B cell (primary cell): ENCODE measurements around the gene TMEM17. TPM values are rescaled to one million over a fixed set of nuclear protein-coding genes. Genes with fewer than 3 reads are reported as not detected.
"Not testable (repeated sequence)": the region's sequence is repeated elsewhere in the genome, so short reads cannot be mapped to it uniquely, and the experiment has no call there.

Experiments used
- ATAC-seq: fragments of 200-7000 bp; cut with Tn5 transposase; one replicate; pipeline ENCODE4 v1.10.0; 2021; ENCODE audit warnings: low read depth, mild to moderate bottlenecking, moderate number of reproducible peaks, moderate library complexity
- CTCF ChIA-PET: fragments of 350-600 bp; sonication (Branson Sonifier 250); formaldehyde crosslinking; loops from one replicate; lab custom pipeline; 2021; ENCODE audit warnings: antibody characterized with exemption, inconsistent platforms; lab: Charles Lee
- POLR2A ChIA-PET: fragments of 350-600 bp; sonication (Branson Sonifier 250); formaldehyde crosslinking; loops from one replicate; lab custom pipeline; 2021; ENCODE audit warnings: antibody characterized with exemption; lab: Charles Lee
- DNase-seq: peaks from one replicate; pipeline ENCODE4 v3.0.0; 2013
- H2AFZ ChIP-seq: 2 replicates; pipeline ENCODE4 v1.6.1; 2012; ENCODE audit warnings: mild to moderate bottlenecking, low read depth, low read length; ENCODE audit not compliant: insufficient read depth, poor library complexity, severe bottlenecking
- H3K27ac ChIP-seq, 2 donors: 1 replicate in 1 of 2; 2 replicates in 1 of 2; pipeline ENCODE4 v1.5.1; 2012 to 2013; ENCODE audit warnings: low read length in 2 of 2, mild to moderate bottlenecking in 2 of 2, moderate library complexity in 1 of 2
- H3K27me3 ChIP-seq, 4 experiments: fragments of 200-600 bp in 1 of 4; sonication (generic) in 1 of 4; replicated peaks in 1 of 4; 1 replicate in 2 of 4; 2 replicates in 2 of 4; pipeline versions ENCODE4 v1.6.1 to v1.7.0; 2013 to 2016; ENCODE audit warnings: low read length in 3 of 4, mild to moderate bottlenecking in 2 of 4, mixed read lengths in 1 of 4, moderate library complexity in 1 of 4; ENCODE audit not compliant: insufficient read depth in 4 of 4, control insufficient read depth in 3 of 4; ENCODE audit errors: control extremely low read depth in 1 of 4
- H3K36me3 ChIP-seq, 2 experiments: replicated peaks in 1 of 2; 1 replicate in 1 of 2; 2 replicates in 1 of 2; pipeline versions ENCODE4 v1.6.1 to v1.7.1; 2013; ENCODE audit warnings: low read length in 1 of 2; ENCODE audit not compliant: insufficient read depth in 2 of 2, control insufficient read depth in 1 of 2; ENCODE audit errors: control extremely low read depth in 1 of 2, extremely low read depth in 1 of 2
- H3K4me1 ChIP-seq, 2 donors: fragments of 200-600 bp in 1 of 2; sonication (generic) in 1 of 2; 1 replicate in 1 of 2; 2 replicates in 1 of 2; pipeline versions ENCODE4 v1.5.1 to v1.6.1; 2013 to 2017; ENCODE audit warnings: low read length in 2 of 2; ENCODE audit not compliant: control insufficient read depth in 2 of 2, insufficient read depth in 2 of 2
- H3K4me2 ChIP-seq: replicated peaks from 2 replicates; pipeline ENCODE3; 2012; ENCODE audit warnings: mild to moderate bottlenecking, low read depth, low read length; ENCODE audit not compliant: poor library complexity, severe bottlenecking
- H3K4me3 ChIP-seq, 5 experiments: fragments of 200-600 bp in 1 of 5; sonication (generic) in 1 of 5; 1 replicate in 3 of 5; 2 replicates in 2 of 5; pipeline versions ENCODE4 v1.5.1 to v1.7.0; 2011 to 2016; ENCODE audit warnings: low read length in 4 of 5, mild to moderate bottlenecking in 4 of 5, low read depth in 2 of 5, control low read depth in 1 of 5, moderate library complexity in 1 of 5; ENCODE audit not compliant: insufficient read depth in 1 of 5; ENCODE audit errors: control extremely low read depth in 1 of 5, extremely low read depth in 1 of 5
- H3K79me2 ChIP-seq: fragments of 200-600 bp; sonication (generic); one replicate; pipeline ENCODE4 v1.6.0; 2016; ENCODE audit warnings: low read length; ENCODE audit not compliant: control insufficient read depth, insufficient read depth
- H3K9ac ChIP-seq: fragments of 200-600 bp; sonication (generic); 2 replicates; pipeline ENCODE4 v1.6.1; 2017; ENCODE audit warnings: mild to moderate bottlenecking, low read length, moderate library complexity
- H3K9me3 ChIP-seq, 3 donors: one replicate each; pipeline versions ENCODE4 v1.6.1 to v1.7.1; 2013; ENCODE audit warnings: low read length in 2 of 3; ENCODE audit not compliant: control insufficient read depth in 2 of 3, insufficient read depth in 1 of 3; ENCODE audit errors: control extremely low read depth in 1 of 3
- H4K20me1 ChIP-seq: 2 replicates; pipeline ENCODE4 v1.6.0; 2012; ENCODE audit warnings: mild to moderate bottlenecking, low read length; ENCODE audit not compliant: insufficient read depth, control insufficient read depth, poor library complexity, severe bottlenecking
- H3K27ac Mint-ChIP-seq: one replicate; pipeline ENCODE4 v1.8.0; 2021; ENCODE audit warnings: mixed read lengths
- H3K27me3 Mint-ChIP-seq: one replicate; pipeline ENCODE4 v1.8.0; 2021; ENCODE audit warnings: mixed read lengths
- H3K4me1 Mint-ChIP-seq: one replicate; pipeline ENCODE4 v1.8.0; 2021; ENCODE audit warnings: mixed read lengths
- H3K4me3 Mint-ChIP-seq: one replicate; pipeline ENCODE4 v1.8.0; 2021; ENCODE audit warnings: mixed read lengths
- H3K9me3 Mint-ChIP-seq: one replicate; pipeline ENCODE4 v1.8.0; 2022; ENCODE audit warnings: mixed read lengths; ENCODE audit not compliant: insufficient read depth
- EZH2 ChIP-seq: IDR thresholded peaks from 2 replicates; pipeline ENCODE4 v1.6.1; 2012; ENCODE audit warnings: borderline replicate concordance, low read depth, mild to moderate bottlenecking, moderate library complexity, low read length; ENCODE audit not compliant: insufficient read depth, poor library complexity, severe bottlenecking
- WGBS: methylation state at CpG from one replicate; pipeline ENCODE4 v1.1.5; 2013; ENCODE audit warnings: missing lambda C conversion rate; ENCODE audit not compliant: insufficient coverage; 5-methylcytosine and 5-hydroxymethylcytosine counted together
- intact Hi-C: fragments of 100-400 bp; cut with micrococcal nuclease; formaldehyde crosslinking; loops from one replicate; pipeline ENCODE4 v1.10.0; 2022
- polyA plus RNA-seq: library from polyadenylated mRNA; depleted of rRNA; stranded (reverse); fragments of >200 nt; gene quantifications from 2 replicates; pipeline ENCODE4 v1.2.3, GENCODE V29; 2012
- total RNA-seq, 2 donors: library from RNA; stranded (reverse); fragments of 120-200 nt in 1 of 2; gene quantifications; 1 replicate in 1 of 2; 2 replicates in 1 of 2; pipeline versions ENCODE4 v1.2.3 to v1.2.4, GENCODE V29; 2013 to 2022
- TF ChIP-seq, protein P1 (sequence below): fragments of 200-600 bp; IDR thresholded peaks from one replicate; pipeline ENCODE4 v1.8.0; 2022; ENCODE audit warnings: antibody characterized with exemption, mild to moderate bottlenecking

Gene TMEM17
- total and polyA plus RNA-seq, 2 donors (not counting 1 experiment from before 2014, with no cell fraction given) = not detected

GRCh38 chr2:62537814-62538213 is 31.8 kb upstream of the TMEM17 start:
- Histone ChIP-seq H4K20me1 (no peaks in the 10 kb centered on the region), H3K9me3 (peaks cover 0 to 14% (median 2%) of the 10 kb centered on the region in 3 donors), H3K4me3 (no peak overlapping the region), H2AFZ (no peak overlapping the region), H3K4me2 (no peak overlapping the region), H3K79me2 (no peaks in the 10 kb centered on the region), H3K4me1 (no peaks in the 10 kb centered on the region), H3K27me3 (peaks cover 0 to 3% (median 0%) of the 10 kb centered on the region in 4 experiments), H3K27ac (no peak overlapping the region), H3K9ac (no peak overlapping the region), H3K36me3 (no peaks in the 10 kb centered on the region)
- peaks cover 27% of the 10 kb centered on the region for H3K27me3 Mint-ChIP-seq
- ChIA-PET POLR2A (no interaction called here), CTCF (no interaction called here)
- ATAC-seq (no peak), DNase-seq (no peak)
- H3K4me3 Mint-ChIP-seq = no peak overlapping the region
- H3K4me1 Mint-ChIP-seq = no peaks in the 10 kb centered on the region
- intact Hi-C loops = no loop called here
- WGBS = 94% methylated on average over 8 of the region's 8 CpGs
- TF ChIP-seq EZH2 = no peak
- TF ChIP-seq, protein P1, sequence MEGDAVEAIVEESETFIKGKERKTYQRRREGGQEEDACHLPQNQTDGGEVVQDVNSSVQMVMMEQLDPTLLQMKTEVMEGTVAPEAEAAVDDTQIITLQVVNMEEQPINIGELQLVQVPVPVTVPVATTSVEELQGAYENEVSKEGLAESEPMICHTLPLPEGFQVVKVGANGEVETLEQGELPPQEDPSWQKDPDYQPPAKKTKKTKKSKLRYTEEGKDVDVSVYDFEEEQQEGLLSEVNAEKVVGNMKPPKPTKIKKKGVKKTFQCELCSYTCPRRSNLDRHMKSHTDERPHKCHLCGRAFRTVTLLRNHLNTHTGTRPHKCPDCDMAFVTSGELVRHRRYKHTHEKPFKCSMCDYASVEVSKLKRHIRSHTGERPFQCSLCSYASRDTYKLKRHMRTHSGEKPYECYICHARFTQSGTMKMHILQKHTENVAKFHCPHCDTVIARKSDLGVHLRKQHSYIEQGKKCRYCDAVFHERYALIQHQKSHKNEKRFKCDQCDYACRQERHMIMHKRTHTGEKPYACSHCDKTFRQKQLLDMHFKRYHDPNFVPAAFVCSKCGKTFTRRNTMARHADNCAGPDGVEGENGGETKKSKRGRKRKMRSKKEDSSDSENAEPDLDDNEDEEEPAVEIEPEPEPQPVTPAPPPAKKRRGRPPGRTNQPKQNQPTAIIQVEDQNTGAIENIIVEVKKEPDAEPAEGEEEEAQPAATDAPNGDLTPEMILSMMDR = no peak
- no peak overlapping the region for H3K27ac Mint-ChIP-seq
- peaks cover 9% of the 10 kb centered on the region for H3K9me3 Mint-ChIP-seq

- Histone ChIP-seq H3K27me3 (peaks cover 0 to 5% (median 0%) of the 10 kb centered on the region in 4 experiments), H3K9ac (no peak overlapping the region), H3K79me2 (no peaks in the 10 kb centered on the region), H2AFZ (no peak overlapping the region), H3K4me3 (no peak overlapping the region), H3K36me3 (no peaks in the 10 kb centered on the region), H4K20me1 (no peaks in the 10 kb centered on the region), H3K9me3 (peaks cover 0 to 14% (median 2%) of the 10 kb centered on the region in 3 donors), H3K27ac (no peak overlapping the region), H3K4me2 (no peak overlapping the region), H3K4me1 (no peaks in the 10 kb centered on the region)
- DNase-seq = no peak
- CTCF ChIA-PET = no interaction called here
- Mint-ChIP-seq H3K4me1 (no peaks in the 10 kb centered on the region), H3K4me3 (no peak overlapping the region), H3K27ac (no peak overlapping the region), H3K9me3 (peaks cover 9% of the 10 kb centered on the region), H3K27me3 (peaks cover 34% of the 10 kb centered on the region)
- ATAC-seq = no peak
- intact Hi-C loops = no loop called here
- POLR2A ChIA-PET = no interaction called here
- WGBS = 80% methylated on average over 3 of the region's 7 CpGs
- TF ChIP-seq, protein P1 = no peak
- no peak for TF ChIP-seq EZH2
These were observed 31.0 kb upstream of the TMEM17 start for GRCh38 chr2:62536873-62537547.

DNA sequence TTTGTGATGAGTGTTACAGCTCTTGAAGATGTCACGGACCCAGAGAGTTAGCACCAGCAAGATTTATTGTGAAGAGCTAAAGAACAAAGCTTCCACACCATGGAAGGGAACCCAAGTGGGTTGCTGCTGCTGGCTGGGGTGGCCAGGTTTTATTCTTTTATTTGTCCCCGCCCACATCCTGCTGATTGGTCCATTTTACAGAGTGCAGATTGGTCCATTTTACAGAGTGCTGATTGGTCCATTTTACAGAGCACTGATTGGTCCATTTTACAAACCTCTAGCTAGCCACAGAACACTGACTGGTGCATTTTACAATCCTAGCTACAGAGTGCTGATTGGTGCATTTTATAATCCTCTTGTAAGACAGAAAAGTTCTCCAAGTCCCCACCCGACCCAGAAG is 29.5 kb upstream of the TMEM17 start:
- H3K4me1 ChIP-seq, H3K4me3 Mint-ChIP-seq, intact Hi-C loops, H3K4me1 Mint-ChIP-seq, H3K27ac ChIP-seq, H3K27ac Mint-ChIP-seq, POLR2A ChIA-PET, H3K9ac ChIP-seq, H3K9me3 Mint-ChIP-seq, H3K36me3 ChIP-seq, H4K20me1 ChIP-seq, DNase-seq, H3K27me3 ChIP-seq, H3K4me2 ChIP-seq, CTCF ChIA-PET, H3K4me3 ChIP-seq, H3K79me2 ChIP-seq, H2AFZ ChIP-seq, ATAC-seq: not testable (repeated sequence)
- peaks cover 41% of the 10 kb centered on the region for H3K27me3 Mint-ChIP-seq
- H3K9me3 ChIP-seq = peaks cover 0 to 22% (median 2%) of the 10 kb centered on the region in 3 donors
- WGBS = 75% methylated on average over 2 of the region's 3 CpGs
